Measurements from ENCODE around the gene FOXJ1.

DNA sequence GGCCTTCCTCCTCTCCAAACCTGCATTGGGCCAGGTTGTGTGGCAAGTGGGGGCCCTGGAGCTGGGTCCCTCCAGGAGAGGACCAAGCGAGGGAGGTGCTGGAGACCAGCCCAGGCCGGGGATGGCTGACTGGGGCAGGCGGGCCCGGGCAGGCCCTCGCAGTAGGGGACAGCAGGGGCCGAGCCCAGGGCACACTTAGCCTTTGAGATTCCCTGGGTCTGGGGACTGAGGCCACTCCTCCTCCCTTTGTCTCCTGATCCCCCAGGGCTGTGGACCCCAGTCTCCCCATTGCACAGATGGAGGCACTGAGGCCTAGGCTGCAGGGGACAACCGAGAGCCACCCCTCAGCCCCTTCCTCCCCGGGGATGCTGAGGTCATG is 5.2 kb downstream of the FOXJ1 start:
- TF ChIP-seq, protein P1, sequence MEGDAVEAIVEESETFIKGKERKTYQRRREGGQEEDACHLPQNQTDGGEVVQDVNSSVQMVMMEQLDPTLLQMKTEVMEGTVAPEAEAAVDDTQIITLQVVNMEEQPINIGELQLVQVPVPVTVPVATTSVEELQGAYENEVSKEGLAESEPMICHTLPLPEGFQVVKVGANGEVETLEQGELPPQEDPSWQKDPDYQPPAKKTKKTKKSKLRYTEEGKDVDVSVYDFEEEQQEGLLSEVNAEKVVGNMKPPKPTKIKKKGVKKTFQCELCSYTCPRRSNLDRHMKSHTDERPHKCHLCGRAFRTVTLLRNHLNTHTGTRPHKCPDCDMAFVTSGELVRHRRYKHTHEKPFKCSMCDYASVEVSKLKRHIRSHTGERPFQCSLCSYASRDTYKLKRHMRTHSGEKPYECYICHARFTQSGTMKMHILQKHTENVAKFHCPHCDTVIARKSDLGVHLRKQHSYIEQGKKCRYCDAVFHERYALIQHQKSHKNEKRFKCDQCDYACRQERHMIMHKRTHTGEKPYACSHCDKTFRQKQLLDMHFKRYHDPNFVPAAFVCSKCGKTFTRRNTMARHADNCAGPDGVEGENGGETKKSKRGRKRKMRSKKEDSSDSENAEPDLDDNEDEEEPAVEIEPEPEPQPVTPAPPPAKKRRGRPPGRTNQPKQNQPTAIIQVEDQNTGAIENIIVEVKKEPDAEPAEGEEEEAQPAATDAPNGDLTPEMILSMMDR (IDR thresholded peaks at IDR 0.05): no peak
- TF ChIP-seq POLR2A (IDR thresholded peaks at IDR 0.05) (no peak), POLR2AphosphoS5 (IDR thresholded peaks at IDR 0.05) (no peak)
